ENCODE data around the gene C1GALT1.

C1GALT1 gene

DNA sequence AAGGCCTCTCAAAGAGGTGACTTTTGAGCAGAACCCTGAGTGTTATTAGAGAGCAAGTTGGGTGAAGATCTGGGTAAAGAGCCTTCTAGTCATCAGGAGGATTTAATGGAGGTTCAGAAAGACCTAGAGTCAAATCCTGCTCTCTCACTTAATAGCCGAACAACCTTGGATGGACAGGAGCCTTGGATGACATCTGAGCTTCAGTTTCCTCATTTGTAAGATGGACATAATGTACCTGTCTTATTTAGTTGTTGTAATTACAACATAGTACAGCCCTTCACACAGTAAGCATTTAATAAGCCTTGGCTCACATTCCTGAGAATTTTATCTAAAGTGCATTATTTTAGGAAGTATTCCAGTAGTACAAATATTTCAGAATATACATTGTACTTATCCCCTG, 57.0 kb downstream of the C1GALT1 start:
- no peak for DNase-seq

DNA sequence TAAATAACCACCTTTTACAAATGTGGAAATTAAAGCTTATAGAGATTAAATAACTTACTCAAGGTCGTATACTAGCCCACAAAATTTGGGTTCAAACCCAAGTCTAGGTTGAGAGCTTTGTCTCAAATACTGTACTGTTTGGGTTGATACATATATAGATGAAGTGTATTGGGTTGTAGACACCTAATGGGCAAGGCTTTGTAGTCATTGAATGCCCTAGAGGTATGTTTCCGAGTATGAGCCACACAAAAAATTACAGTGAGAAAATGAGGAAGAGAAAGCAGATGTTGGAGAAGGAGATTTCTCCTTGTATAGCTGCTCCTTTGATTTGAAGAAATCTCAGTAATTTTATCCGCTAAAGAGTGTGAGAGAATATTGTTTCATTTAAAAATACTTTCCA, 60.6 kb downstream of the C1GALT1 start:
- DNase-seq, result no peak

DNA sequence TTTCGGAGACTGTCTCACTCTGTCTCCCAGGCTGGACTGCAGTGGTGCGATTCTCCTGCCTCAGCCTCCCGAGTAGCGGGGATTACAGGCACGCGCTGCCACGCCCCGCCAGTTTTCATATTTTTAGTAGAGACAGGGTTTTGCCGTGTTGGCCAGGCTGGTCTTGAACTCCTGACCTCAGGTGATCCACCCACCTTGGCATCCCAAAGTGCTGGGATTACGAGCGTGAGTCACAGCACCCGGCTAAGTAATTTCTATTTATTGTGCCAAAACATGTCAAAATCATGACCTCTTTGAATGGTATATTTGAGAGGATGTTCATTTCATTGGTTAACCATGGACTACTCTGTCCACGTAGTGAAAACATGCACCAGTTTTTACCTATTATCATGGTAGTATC, 62.9 kb downstream of the C1GALT1 start:
- peak; percentile 41 for DNase-seq

DNA sequence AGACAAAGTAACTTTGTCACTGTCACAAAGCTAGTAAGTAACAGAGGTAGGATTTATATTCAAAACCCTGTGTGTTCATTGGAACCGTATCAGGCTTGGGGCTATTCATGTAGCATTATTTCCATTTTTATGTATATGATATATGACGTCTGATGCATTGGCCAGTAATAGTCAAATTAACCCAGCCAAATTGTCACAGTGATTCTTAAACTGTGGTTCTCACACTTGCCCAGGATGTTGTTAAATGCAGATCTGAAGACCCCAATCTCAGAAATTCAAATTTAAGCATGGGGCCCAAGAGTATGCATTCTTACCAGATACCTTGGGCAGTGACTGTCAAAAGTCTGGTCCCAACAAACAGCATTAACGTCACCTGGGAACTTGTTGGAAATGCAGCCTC, 63.9 kb downstream of the C1GALT1 start:
- no peak for DNase-seq

DNA sequence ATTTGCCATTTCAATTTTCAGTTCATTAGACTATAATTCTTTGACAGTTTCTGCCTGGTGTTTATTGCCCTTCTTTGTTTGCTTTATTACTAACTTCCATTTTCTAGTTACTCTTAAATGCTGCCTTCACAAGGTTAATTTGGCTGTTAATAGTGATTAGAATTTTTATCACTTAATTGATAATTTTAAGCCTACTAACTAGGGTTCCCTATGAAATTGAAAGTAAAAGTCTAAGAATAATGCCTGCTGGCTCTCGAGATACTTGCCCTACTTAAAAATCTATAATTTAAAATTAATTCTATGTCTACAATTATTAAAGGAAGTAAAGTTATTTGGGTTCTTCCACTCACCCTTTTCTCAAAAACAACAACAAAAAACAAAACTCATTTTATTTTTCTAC, 65.3 kb downstream of the C1GALT1 start:
- no peak for DNase-seq

DNA sequence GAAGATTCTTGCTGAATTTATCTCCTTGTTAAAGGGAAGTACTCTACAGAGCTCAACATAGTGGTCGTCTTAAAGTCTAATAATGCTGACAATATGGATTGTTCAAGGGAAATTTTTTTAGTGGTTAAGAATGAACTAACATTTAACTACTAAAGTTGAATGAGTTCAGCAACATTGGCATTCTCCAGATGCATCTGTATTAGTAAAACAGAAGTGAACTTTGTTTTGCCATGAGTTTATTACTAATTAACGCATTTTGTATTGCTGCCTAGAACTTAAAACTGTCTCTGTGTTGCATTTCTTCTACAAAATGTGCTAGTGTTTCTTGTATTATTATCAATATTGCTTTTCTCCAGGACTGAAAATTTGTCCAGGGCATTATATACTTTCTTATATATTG, 67.5 kb downstream of the C1GALT1 start:
- DNase-seq, result no peak

DNA sequence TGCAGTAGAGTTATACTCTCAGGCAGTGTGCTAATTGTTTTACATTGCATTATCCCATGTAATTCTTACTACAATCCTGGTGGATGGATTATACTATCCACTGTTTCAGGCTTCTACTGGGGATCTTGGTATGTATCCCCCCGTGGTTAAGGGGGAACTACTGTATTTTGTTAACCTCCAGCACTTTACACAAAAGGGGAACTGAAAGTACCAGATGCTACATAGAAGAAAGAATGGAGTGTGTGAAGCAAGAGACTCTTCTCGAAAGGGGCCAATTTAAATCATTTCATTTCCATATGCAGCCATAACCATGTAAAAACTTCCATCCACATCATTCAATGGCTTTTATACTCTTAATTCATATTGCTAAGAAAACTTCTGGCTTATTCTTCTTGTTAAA, 69.4 kb downstream of the C1GALT1 start:
- DNase-seq, result no peak

DNA sequence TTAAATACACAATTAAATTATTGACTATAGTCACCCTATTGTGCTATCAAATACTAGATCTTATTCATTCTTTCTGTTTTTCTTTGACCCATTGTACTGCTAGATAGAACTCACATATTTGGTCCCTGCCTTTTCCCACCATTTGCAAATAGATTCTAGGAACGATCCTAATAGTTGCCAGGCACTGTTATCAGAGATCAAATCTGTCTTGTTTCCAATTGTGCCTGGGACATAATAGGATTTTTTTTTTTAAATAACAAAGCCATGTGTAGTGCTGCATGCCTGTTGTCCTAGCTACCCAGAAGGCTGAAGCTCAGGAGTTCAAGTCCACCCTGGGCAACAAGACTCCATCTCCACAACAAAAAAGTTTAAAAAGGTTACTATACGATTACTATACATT, 72.0 kb downstream of the C1GALT1 start:
- no peak for DNase-seq

DNA sequence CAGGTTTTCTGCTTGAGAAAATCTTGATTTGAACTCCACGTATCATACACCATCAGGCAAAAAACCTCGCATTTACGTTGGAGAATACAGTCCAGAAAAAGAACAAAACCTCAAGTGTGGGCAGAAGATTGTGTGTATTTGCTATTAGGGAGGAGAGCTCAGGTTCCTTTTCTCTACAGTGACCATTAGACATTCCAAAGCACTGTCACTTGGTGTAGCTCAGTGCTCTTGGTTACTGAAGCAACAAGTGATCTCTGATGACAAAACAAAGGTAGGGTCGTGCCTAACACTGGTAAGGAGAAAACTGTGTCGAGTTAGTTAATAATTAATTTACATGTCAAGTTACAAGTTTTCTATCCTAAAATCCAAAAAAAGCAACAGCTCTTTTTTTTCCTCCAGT, 72.6 kb downstream of the C1GALT1 start:
- no peak for DNase-seq

DNA sequence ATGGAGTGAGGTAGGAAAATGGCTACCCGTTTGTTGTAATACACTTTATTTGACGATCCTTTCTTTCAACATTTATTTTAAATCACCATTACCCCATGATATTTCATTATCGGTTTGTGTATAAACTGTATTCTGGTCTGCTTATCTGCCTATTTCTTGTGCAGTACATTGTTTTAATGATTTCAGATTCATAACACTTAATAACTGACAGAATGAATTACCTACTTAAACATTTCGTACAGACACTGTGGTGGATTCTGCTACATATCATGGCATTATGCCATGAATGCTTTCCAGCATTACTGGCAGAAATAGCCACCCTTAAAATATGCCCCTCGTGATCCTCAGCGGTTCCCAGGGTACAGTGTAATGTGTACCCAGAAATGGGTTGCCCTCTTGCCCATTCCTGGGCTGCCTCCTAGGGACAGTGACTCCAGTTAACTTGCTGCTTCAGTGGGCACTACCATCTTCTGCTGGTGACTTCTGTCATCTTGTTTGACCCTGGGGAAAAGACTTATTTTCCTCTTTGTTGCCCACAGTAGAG, 74.5 kb downstream of the C1GALT1 start:
- no peak for DNase-seq

DNA sequence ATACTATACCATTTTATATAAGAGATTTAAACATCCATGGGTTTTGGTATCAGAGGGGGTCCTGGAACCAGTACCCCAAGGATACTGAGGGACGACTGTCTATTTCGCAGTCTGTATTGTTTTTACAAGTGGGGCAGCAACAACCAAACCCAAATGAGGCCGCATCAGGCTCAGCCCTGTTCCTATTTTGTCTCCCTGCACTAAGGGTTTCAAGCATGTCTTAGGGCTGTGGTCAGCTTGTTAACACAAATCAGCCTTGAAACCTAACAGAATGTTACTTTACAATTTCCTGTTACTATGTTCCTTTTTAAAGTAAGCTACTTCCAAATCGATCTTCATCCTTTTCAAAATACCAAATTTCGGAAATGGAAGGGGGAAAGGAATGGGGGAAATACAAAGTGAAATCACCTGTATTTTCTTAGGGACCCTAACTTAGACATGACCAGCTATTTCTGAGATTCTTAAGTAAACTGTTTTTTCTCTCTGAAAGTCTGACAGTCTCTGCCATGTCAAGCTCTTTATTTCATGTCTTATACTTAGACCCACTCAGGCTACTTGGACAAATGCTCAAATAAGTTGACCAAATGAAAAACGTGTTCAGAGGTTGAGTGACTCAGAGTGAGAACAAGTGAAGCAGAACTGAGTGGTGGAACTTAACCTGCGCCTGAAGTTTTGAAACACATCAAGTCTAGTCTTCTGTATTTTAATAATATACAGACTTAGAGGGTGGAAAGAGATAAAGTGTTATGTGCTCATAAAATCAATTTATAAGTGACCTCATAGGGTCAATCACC, 75.8 kb downstream of the C1GALT1 start:
- DNase-seq, result no peak

DNA sequence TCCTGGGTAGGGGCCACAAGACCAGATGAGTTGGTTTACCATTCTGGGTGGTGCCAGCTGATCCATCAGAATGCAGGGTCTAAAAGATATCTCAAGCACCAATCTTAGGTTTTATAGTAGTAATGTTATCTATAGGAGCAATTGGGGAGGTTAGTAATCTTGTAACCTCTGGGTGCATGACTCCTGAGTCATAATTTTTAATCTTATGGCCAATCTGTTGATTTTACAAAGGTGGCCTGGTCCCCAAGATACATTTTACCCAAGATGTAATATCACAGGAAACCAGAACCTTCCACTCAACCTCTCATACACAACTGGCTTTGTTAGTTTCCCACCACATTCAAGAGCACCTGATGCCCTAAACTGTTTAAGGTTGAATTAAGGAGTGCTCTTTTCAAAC, 79.5 kb downstream of the C1GALT1 start:
- no peak for DNase-seq

DNA sequence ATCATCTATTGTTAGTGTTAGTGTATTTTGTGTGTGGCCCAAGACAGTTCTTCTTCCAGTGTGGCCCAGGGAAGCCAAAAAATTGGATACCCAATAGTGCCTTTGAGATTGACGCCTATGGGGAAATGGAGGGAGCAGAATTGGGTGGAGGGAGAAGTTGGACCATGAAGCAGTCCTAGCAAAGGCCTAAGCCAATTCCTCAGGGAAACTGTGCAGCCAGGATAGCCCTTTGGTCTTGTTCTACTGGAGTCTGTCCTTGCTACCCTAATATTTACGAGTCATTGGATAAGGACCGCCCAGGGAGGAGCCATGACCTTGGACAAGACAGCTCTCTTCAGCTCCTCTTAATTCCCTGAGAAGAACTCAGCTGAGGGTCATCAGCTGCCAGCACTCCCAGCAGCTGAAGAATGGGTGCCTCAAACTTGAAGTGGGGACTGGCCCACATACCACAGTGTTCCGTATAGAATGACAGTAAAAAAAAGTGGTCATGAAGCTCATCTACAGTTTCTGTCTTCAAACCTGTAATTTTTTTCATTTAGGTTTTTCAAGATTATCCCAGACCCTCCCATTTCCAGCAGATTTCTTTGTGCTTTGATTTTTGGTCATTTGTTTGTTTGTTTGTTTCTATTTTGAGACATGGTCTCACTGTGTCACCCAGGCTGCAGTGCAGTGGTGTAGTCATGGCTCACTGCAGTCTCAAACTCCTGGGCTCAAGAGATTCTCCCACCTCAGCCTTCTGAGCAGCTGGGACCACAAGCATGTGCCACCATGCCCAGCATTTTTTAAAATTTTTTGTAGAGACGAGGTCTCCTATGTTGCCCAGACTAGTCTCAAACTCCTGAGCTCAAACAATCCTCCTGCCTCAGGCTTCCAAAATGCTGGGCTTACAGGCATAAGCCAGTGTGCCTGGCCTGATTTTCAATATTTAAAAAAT, 81.2 kb downstream of the C1GALT1 start:
- no peak for DNase-seq

DNA sequence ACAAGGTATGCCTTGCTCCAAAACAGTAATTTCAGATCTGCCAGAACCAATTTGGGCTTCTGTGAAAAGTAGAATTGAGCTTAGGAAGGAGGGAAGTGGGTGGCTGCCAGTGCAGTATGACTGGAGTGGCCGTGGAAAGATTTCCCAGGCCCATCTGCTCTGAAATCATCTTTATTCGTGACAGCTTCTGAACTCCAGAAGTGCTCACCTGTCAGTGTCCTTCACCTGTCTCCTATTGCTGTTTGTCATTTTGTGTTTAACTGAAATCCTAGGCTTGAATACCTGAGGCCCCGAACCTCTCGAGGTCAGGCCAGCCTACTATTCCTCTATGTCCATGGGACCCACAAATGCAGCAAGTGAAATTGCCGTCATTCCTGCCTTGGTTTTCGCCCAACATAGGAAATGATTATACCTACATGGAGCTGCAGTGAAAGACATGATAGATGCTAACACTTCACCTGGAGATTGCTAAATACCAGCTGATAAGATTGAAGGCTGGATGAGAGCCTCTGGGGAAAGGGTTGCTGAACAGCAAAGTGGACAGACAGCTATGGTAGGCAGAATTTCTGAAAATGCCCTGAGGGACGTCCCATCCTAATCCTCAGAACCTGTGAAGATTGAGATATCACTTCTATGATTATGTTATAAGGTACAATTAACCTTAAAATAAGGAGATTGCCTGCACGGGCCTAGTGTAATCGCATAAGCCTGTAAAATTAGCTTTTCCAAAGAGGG, 82.1 kb downstream of the C1GALT1 start:
- no peak for DNase-seq

DNA sequence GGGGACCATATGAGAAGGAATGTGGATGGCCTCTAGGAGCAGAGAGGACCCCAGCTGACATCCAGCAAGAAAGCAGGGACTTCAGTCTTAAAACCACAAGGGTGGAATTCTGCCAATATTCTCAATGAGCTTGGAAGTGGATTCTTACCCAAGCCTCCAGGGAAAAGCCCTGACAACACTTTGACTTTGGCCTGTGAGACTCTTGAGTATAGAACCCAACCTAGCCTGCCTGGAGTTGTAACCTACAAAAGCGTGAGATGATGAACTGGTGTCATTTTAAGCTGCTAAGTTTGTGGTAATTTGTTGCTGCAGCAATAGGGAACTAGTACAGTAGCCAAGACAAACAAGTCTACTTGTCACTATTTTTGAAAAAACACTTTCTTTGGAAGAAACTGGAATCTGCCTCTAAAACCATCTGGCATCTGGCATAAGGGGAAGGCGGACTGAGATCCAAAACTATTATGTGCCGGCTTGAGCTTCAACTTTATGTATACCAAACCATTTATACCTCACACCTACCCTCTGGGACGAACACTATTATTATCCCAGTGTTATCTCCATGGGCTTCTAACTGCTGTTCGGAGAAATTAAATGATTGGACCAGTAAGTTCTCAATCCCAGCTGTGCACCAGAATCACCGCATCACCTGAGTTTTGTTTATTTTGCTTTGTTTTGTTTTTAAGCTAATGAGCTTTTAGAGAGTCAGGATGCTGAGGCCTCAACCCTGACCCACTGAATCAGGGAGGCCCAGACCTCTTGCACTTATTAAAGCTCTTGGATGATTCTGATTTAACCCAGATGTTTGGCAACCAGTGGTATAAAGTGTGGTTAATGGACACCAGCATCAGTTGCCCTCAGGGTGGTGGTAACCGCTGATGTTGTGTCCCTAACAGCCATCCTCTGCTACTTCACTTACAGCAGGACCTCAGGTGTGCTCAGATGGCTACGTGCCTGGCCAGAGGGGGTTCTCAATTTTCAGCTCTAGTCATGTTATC, 83.0 kb downstream of the C1GALT1 start:
- DNase-seq, result peak; percentile 21

DNA sequence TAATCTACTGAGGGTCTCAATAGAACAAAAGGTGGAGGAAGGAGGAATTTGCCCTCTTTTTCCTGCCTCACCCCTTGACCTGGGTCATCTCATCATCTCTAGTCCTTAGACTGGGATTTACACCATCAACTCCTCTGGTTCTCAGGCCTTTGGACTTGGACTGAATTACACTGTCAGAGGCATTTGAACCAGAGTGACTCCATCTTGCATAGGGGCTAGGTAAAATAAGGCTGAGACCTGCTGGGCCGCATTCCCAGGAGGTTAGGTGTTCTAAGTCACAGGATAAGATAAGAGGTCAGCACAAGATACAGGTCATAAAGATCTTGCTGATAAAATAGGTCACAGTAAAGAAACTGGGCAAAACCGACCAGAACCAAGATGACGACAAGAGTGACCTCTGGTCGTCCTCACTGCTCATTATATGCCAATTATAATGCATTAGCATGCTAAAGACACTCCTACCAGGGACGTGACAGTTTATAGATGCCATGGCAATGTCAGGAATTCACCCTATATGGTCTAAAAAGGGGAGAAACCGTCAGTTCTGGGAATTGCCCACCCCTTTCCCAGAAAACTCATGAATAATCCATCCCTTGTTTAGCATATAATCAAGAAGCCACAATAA, 84.0 kb downstream of the C1GALT1 start:
- DNase-seq, result no peak

DNA sequence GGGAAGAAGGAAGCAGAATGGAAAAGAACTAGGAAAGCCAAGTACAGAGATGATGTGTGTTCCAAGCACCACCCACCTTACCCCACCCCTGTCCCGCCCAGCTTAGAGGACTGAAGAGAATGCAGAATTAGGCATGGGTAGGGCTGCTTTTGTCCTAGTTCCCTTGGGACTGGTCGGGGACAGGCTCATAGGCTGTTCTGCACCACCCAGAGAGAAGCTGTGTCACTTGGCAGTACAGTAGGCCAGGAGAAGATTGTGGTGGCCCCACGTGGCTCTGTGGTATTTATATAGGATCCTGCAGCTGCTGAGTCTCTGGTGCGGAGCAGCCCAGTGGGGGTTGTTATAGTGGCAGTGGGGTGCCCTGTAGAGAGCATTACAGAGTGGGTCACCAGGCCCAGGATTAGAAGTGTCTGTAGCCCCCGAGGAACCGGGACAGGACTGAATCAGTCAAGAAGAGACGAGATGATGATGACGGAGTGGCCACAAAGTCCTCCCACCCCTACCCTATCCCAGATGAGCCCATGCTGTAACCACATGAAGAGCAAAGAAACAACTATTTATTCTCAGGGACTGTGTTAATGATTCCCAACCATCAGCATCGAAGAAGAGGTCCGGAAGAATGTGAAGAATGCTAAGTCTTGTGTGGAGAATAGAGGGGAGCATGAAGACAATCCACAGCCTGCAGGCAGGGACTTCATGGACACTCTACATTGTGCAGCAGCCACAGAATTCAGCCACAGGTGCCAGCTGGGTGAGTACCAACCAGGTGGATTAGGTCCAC, 88.9 kb downstream of the C1GALT1 start:
- DNase-seq, result no peak

DNA sequence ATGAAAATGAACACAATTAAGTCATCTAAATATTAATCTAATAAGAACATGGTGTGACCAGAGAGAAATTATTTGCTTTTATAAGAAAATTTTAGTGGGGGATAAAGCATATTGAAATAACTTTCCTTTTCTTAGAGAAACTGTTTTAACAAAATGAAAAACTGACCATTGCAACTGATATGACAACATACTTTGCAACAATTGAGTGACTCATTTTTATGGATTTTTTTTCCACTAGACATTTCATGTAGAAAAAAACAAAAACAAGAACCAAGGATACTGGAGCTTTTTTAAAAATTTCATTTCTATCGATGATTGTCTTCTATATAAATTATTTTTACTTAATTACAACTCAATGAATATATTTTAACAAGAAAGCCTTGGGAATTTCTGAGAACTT, 90.0 kb downstream of the C1GALT1 start:
- DNase-seq, result no peak

DNA sequence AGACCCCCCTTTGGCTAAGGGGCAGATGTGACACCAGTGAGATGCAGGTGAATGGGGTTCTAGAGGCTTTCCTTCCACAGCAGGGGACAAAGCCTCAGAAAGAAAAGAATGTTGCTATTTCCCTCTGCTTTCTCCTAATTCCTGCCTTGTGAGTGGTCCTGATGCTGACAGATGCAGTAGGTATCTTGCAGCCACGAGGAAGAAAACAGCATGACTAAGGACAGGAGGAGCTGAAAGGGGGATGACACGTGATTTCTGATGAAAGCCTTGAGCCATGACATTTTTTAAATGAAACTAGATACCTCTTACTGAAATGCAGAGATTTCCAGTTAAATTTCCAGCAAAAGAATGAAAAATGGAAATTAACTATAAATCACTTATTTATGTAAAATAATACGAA, 92.4 kb downstream of the C1GALT1 start:
- peak; percentile 11 for DNase-seq

DNA sequence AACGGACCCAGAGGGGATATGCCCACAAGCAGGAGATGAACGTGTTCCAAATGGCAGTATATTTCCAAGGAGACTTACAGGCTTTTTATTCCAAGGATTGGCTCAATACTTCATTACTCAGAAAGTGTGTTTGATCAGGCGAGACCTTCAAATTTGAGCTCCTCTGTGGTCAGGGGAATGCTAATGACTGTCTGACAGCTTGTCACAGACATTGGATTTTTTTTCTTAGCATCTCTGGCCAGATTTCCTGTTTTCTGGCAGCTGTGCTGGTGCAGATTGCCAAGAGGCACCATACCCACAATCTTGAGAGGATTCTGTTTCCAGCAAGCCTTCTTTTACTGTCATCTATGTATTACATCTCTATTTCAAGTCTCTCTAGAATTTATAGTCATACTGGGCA, 93.8 kb downstream of the C1GALT1 start:
- DNase-seq, result no peak
